Coronary artery (tissue), 2 donors: ENCODE data around the gene FCRL3.

Experiments
- DNase-seq: peaks from one replicate; pipeline ENCODE4 v3.0.0-alpha.2; 2017; ENCODE audit warnings: low spot score
- H3K27ac ChIP-seq, 2 donors: fragments of 200-600 bp; sonication (generic); one replicate each; pipeline ENCODE4 v1.5.1; 2016 to 2019
- H3K4me3 ChIP-seq: fragments of 200-600 bp; sonication (generic); 2 replicates; pipeline ENCODE4 v1.5.1; 2016; ENCODE audit warnings: mild to moderate bottlenecking, moderate library complexity
- CTCF ChIP-seq: fragments of 200-600 bp; sonication (generic); IDR thresholded peaks from one replicate; pipeline ENCODE4 v1.5.1; 2019; ENCODE audit warnings: antibody characterized with exemption

Gene FCRL3

GRCh38 chr1:157724537-157725220 lies 24.1 kb upstream of the FCRL3 start:
- H3K27ac ChIP-seq: no peak overlapping the region
- no peak for TF ChIP-seq CTCF
- H3K4me3 ChIP-seq: no peak overlapping the region
- DNase-seq: no peak

- no peak overlapping the region for H3K27ac ChIP-seq
- TF ChIP-seq CTCF: no peak
- DNase-seq: no peak
Measured at GRCh38 chr1:157723157-157723556, 22.6 kb upstream of the FCRL3 start.

GRCh38 chr1:157721985-157722384 lies 21.4 kb upstream of the FCRL3 start:
- Histone ChIP-seq H3K27ac (no peak overlapping the region), H3K4me3 (no peak overlapping the region)
- TF ChIP-seq CTCF: no peak
- no peak for DNase-seq

More at GRCh38 chr1:157723157-157723556, 22.6 kb upstream of the FCRL3 start:
- H3K4me3 ChIP-seq: no peak overlapping the region

- H3K27ac ChIP-seq: no peak overlapping the region
- no peak for DNase-seq
- TF ChIP-seq CTCF: no peak
- H3K4me3 ChIP-seq: no peak overlapping the region
Measured at GRCh38 chr1:157715736-157716135, 15.2 kb upstream of the FCRL3 start.

GRCh38 chr1:157711802-157712201 lies 11.2 kb upstream of the FCRL3 start:
- TF ChIP-seq CTCF: no peak
- no peak for DNase-seq
- Histone ChIP-seq H3K27ac (no peak overlapping the region), H3K4me3 (no peak overlapping the region)

GRCh38 chr1:157704878-157705277 lies 4.3 kb upstream of the FCRL3 start:
- no peak overlapping the region for H3K4me3 ChIP-seq
- no peak overlapping the region for H3K27ac ChIP-seq
- TF ChIP-seq CTCF: no peak
- no peak for DNase-seq

- Histone ChIP-seq H3K27ac (no peak overlapping the region), H3K4me3 (no peak overlapping the region)
- no peak for DNase-seq
- no peak for TF ChIP-seq CTCF
Measured at GRCh38 chr1:157703981-157704380, 3.4 kb upstream of the FCRL3 start.
